AG09319 (cell line): Measurements from ENCODE around the gene ARHGAP23.
"Not testable (repeated sequence)": the region's sequence is repeated elsewhere in the genome, so short reads cannot be mapped to it uniquely, and the experiment has no call there.

Experiments used
- DNase-seq: peaks from one replicate; pipeline ENCODE4 v3.0.0-alpha.2; 2010; ENCODE audit warnings: low read depth; ENCODE audit errors: extremely low read depth
- TF ChIP-seq, protein P1 (sequence below): IDR thresholded peaks from 2 replicates; pipeline ENCODE4 v1.5.1; 2011; ENCODE audit warnings: low read depth, mild to moderate bottlenecking, inconsistent platforms, low read length, moderate library complexity

ARHGAP23 gene

DNA sequence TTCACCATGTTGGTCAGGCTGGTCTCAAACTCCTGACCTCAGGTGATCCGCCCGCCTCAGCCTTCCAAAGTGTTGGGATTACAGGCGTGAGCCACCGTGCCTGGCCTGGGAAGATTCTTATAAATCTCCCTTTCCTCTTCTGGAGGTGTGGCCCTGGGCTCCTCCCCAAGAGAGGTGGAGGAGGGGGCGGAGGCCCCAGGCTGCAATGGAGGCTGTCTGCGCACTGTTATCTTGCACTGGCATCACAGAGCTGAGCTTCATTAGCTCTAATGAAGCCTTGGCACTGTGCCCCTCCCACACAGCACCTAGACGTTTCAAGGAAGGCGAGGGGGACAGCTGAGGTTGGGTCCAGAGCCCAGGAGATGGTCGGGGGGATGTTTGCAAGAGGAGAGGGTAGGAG, 7.5 kb downstream of the ARHGAP23 start:
- TF ChIP-seq, protein P1, sequence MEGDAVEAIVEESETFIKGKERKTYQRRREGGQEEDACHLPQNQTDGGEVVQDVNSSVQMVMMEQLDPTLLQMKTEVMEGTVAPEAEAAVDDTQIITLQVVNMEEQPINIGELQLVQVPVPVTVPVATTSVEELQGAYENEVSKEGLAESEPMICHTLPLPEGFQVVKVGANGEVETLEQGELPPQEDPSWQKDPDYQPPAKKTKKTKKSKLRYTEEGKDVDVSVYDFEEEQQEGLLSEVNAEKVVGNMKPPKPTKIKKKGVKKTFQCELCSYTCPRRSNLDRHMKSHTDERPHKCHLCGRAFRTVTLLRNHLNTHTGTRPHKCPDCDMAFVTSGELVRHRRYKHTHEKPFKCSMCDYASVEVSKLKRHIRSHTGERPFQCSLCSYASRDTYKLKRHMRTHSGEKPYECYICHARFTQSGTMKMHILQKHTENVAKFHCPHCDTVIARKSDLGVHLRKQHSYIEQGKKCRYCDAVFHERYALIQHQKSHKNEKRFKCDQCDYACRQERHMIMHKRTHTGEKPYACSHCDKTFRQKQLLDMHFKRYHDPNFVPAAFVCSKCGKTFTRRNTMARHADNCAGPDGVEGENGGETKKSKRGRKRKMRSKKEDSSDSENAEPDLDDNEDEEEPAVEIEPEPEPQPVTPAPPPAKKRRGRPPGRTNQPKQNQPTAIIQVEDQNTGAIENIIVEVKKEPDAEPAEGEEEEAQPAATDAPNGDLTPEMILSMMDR, result no peak
- DNase-seq, result no peak

DNA sequence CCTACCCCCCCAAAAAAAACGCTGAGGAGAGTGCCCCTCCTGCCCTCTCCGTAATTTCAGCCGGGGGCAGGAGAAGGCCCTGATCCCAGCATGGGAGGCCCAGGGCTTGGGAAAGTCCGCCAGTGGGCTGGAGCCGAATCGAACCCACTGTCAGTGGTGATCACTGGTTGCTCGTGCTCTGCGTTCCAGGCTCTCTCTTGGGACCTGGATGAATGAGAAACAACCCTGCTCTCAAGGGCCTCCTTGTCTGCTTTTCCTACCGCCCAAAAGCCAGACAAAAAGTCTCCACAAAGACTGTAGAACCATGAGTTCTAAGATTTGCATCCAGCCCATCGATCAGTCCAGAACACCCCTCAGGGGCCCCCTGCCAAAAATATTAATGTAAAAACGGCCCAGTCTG, 8.1 kb downstream of the ARHGAP23 start:
- no peak for DNase-seq
- TF ChIP-seq, protein P1, result no peak

DNA sequence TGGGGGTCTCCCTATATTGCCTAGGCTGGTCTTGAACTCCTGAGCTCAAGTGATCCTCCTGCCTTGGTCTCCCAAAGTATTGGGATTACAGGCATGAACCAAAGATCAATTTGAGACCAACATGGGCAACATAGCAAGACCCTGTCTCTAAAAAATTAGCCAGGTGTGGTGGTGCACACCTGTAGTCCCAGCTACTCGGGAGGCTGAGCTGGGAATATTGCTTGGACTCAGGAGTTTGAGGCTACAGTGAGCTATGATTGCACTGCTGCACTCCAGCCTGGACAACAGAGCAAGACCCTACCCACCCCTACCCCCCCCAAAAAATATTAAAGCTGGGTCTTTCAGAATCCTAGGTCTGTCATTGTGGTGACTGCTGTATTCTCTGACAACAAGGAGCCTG, 9.0 kb downstream of the ARHGAP23 start:
- not testable (repeated sequence) for DNase-seq

DNA sequence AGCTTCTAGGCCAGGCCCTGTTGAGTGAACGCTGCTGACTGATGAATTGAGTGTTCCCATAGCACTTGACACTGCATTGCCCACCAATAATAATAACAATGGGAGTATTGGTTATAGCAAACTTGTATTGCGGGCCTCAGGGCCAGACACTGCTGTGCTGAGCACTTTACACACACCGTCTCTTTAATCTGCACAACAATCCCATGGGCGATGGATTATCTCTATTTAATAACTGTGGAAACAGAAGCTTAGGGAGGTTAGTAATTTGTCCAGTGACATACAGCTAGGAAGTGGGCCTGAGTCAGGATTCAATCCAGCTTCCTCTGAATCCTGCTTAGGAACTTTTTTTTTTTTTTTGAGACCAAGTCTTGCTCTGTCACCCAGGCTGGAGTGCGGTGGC, 11.2 kb downstream of the ARHGAP23 start:
- DNase-seq, result no peak
- TF ChIP-seq, protein P1, result no peak

DNA sequence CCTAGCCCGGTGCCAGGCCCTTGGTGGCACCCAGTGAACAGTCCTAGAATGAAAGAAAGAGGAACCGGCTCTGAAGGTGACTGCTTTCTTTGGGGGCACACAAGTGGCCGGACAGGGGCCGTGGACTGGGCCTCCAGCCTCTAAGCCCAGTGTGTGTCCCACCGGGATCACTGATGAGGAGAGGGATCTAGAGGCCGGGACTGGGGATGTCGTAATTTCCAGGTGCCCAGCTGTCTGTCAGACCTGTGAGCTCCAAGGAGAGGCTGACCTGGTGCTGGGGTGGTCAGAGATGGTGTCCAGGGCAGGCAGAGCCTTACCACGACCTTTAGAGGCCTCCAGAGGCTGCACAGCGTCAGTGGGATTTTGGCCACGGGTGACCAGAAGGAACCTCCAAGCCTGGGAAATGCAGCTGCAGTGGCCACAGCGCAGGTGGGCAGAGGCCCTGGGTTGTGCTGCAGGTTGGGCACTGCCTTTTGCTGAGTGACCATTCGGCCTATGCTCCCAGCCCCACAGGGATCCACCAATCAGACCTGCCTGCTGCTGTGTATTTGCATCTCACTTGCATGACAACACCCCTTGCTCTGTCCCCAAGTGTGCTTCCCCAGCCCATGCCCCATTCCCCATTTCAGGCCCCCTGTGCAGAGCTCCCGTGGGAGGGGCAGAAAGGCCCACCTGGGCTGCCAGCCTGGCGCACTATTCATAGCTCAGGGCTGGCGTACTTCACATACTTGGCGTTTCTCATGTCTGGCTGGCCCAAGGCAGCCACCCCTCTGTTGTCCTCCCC, 12.5 kb downstream of the ARHGAP23 start:
- TF ChIP-seq, protein P1, result no peak
- no peak for DNase-seq

DNA sequence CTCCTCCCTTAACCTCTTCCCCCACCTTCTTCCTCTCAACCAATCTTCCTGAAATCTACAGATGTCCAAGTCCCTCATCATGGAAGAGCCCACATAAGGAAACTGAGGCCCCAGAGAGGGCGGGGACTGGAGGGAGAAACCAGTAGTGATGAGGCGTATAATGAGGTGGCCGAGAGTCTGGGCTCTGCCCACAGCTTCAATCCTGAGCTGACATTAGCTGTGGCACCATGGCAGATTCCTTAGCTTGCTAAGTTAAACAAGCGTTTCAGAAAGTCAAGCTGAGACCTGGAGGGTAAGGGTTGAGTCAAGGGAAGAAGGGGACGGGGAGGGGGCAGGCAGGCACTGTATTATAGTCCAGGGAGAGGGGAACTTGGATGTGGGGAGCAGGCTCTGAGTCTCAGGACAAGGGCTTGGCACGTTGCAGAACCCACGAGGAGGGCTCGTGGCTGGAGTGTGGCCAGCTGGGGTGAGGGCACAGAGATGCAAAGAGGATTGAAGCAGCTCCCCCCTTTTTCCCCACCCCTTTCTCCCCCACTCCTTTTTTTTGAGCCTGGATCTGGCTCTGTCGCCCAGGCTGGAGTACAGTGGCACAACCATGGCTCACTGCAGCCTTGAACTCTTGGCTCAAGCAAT, 13.3 kb downstream of the ARHGAP23 start:
- TF ChIP-seq, protein P1, result no peak
- no peak for DNase-seq

DNA sequence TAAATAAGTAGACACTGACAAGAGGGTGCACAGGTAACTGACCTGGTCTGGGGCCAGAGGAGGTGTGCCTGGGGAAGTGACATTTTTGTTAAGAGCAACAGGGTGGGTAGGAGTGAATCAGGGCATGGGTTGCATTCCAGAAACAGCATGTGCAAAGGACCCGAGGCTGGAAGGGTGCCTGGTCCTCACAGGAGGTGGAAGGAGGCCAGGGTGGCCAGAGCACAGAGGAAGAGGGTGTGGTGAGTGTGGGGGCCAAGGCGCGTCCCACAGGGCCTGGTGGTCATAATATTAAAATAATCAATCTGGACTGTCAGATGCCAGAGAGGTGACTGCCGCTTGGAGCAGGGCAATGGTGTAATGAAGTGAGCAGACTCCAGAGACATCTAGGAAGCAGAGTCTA, 14.3 kb downstream of the ARHGAP23 start:
- DNase-seq, result no peak
- TF ChIP-seq, protein P1, result no peak
